Germinal center (tissue), 1 donor: ENCODE data around the gene CATSPERE.
A peak's percentile ranks its signal among the peaks of the same experiment; 100 is the strongest.
"Not testable (repeated sequence)": the region's sequence is repeated elsewhere in the genome, so short reads cannot be mapped to it uniquely, and the experiment has no call there.

Experiments used
- DNase-seq: peaks from one replicate; pipeline ENCODE4 v3.0.0; 2012; ENCODE audit warnings: mixed read lengths, low spot score

CATSPERE gene

GRCh38 chr1:244449936-244450508 is 11.1 kb upstream of the CATSPERE start:
- no peak for DNase-seq

- DNase-seq, result peak; percentile 41
Observed at GRCh38 chr1:244450597-244451538, 10.2 kb upstream of the CATSPERE start.

- DNase-seq, result no peak
Observed at GRCh38 chr1:244451539-244451950, 9.5 kb upstream of the CATSPERE start, which contains the start of gene ADSS2. Gene ADSS2, minus strand, starts transcription at chr1:244451909. Its CDS starts 92 bp downstream, at chr1:244451817.

GRCh38 chr1:244451951-244452795 is 8.9 kb upstream of the CATSPERE start:
- peak; percentile 97 for DNase-seq

- DNase-seq, result no peak
Observed at GRCh38 chr1:244454412-244454811, 6.7 kb upstream of the CATSPERE start.

GRCh38 chr1:244456586-244456985 is 4.5 kb upstream of the CATSPERE start:
- no peak for DNase-seq

- no peak for DNase-seq
Observed at GRCh38 chr1:244458781-244459180, 2.3 kb upstream of the CATSPERE start.

- no peak for DNase-seq
Observed at GRCh38 chr1:244460197-244460596, 876 bp upstream of the CATSPERE start.

- DNase-seq, result no peak
Observed at GRCh38 chr1:244466724-244467123, 5.7 kb downstream of the CATSPERE start.

- no peak for DNase-seq
Observed at GRCh38 chr1:244473059-244473605, 12.1 kb downstream of the CATSPERE start.

- not testable (repeated sequence) for DNase-seq
Observed at GRCh38 chr1:244484971-244485370, 23.9 kb downstream of the CATSPERE start.

GRCh38 chr1:244494653-244495052 is 33.6 kb downstream of the CATSPERE start:
- DNase-seq, result no peak

- DNase-seq, result no peak
Observed at GRCh38 chr1:244496186-244496585, 35.1 kb downstream of the CATSPERE start.

GRCh38 chr1:244497805-244498204 is 36.7 kb downstream of the CATSPERE start:
- no peak for DNase-seq

- not testable (repeated sequence) for DNase-seq
Observed at GRCh38 chr1:244499484-244499883, 38.4 kb downstream of the CATSPERE start.

GRCh38 chr1:244500515-244500914 is 39.4 kb downstream of the CATSPERE start:
- not testable (repeated sequence) for DNase-seq

GRCh38 chr1:244502630-244503029 is 41.6 kb downstream of the CATSPERE start:
- DNase-seq, result no peak

GRCh38 chr1:244513493-244513892 is 52.4 kb downstream of the CATSPERE start:
- DNase-seq, result no peak

- DNase-seq, result no peak
Observed at GRCh38 chr1:244515680-244516079, 54.6 kb downstream of the CATSPERE start.

GRCh38 chr1:244536316-244536715 is 75.2 kb downstream of the CATSPERE start:
- DNase-seq, result no peak

GRCh38 chr1:244545511-244545910 is 84.4 kb downstream of the CATSPERE start:
- no peak for DNase-seq

- no peak for DNase-seq
Observed at GRCh38 chr1:244548558-244549115, 87.6 kb downstream of the CATSPERE start.
